ENCODE results near the gene ARGLU1. TPM values are rescaled to one million over a fixed set of nuclear protein-coding genes. Genes with fewer than 3 reads are reported as not detected.

ARGLU1 gene
- total RNA-seq, 1 donor: 42.0 TPM

GRCh38 chr13:106569233-106570095 lies 1.5 kb upstream of the ARGLU1 start:
- TF ChIP-seq CTCF (IDR thresholded peaks at IDR 0.05; ENCODE audit: extremely low read depth, low read depth, low read length): no peak
- no peaks in the 10 kb centered on the region for H3K36me3 ChIP-seq (ENCODE audit: insufficient read depth, low read length)
- H3K79me2 ChIP-seq (ENCODE audit: insufficient read depth, low read length): peaks cover 34% of the 10 kb centered on the region
- peak overlapping the region; percentile 69 for H3K4me2 ChIP-seq (ENCODE audit: insufficient read depth, low read length)
- H3K4me1 ChIP-seq (ENCODE audit: insufficient read depth, low read length): peaks cover 44% of the 10 kb centered on the region
- peak; percentile 34 for DNase-seq (ENCODE audit: insufficient read length, low spot score, missing footprints)
- H3K4me3 ChIP-seq (ENCODE audit: insufficient read depth, low read length): no peak overlapping the region
- H2AFZ ChIP-seq (ENCODE audit: low read length): peak overlapping the region; percentile 83
- peaks cover 27% of the 10 kb centered on the region for H4K20me1 ChIP-seq (ENCODE audit: insufficient read depth, low read length)
- H3K9me3 ChIP-seq (ENCODE audit: low read depth, low read length): no peaks in the 10 kb centered on the region
- no peak overlapping the region for H3K27ac ChIP-seq (ENCODE audit: low read depth, low read length)
- no peaks in the 10 kb centered on the region for H3K27me3 ChIP-seq (ENCODE audit: insufficient read depth, low read length)

- Histone ChIP-seq H3K4me1 (ENCODE audit: insufficient read depth, low read length) (peaks cover 35% of the 10 kb centered on the region), H3K9me3 (ENCODE audit: low read depth, low read length) (no peaks in the 10 kb centered on the region), H3K27ac (ENCODE audit: low read depth, low read length) (peak overlapping the region; percentile 95), H2AFZ (ENCODE audit: low read length) (peak overlapping the region; percentile 98), H3K36me3 (ENCODE audit: insufficient read depth, low read length) (no peaks in the 10 kb centered on the region), H4K20me1 (ENCODE audit: insufficient read depth, low read length) (peaks cover 37% of the 10 kb centered on the region), H3K27me3 (ENCODE audit: insufficient read depth, low read length) (no peaks in the 10 kb centered on the region), H3K4me3 (ENCODE audit: insufficient read depth, low read length) (peak overlapping the region; percentile 95), H3K4me2 (ENCODE audit: insufficient read depth, low read length) (peak overlapping the region; percentile 85), H3K79me2 (ENCODE audit: insufficient read depth, low read length) (peaks cover 45% of the 10 kb centered on the region)
- no peak for TF ChIP-seq CTCF (IDR thresholded peaks at IDR 0.05; ENCODE audit: extremely low read depth, low read depth, low read length)
- DNase-seq (ENCODE audit: insufficient read length, low spot score, missing footprints): no peak
Measured at GRCh38 chr13:106568299-106569003, 514 bp upstream of the ARGLU1 start.

GRCh38 chr13:106566641-106567473 lies 1.1 kb downstream of the ARGLU1 start:
- Histone ChIP-seq H3K36me3 (ENCODE audit: insufficient read depth, low read length) (no peaks in the 10 kb centered on the region), H3K4me3 (ENCODE audit: insufficient read depth, low read length) (peak overlapping the region; percentile 95), H3K27me3 (ENCODE audit: insufficient read depth, low read length) (no peaks in the 10 kb centered on the region), H2AFZ (ENCODE audit: low read length) (no peak overlapping the region), H4K20me1 (ENCODE audit: insufficient read depth, low read length) (peaks cover 50% of the 10 kb centered on the region), H3K79me2 (ENCODE audit: insufficient read depth, low read length) (peaks cover 59% of the 10 kb centered on the region), H3K4me2 (ENCODE audit: insufficient read depth, low read length) (peak overlapping the region; percentile 85), H3K9me3 (ENCODE audit: low read depth, low read length) (no peaks in the 10 kb centered on the region), H3K27ac (ENCODE audit: low read depth, low read length) (peak overlapping the region; percentile 95), H3K4me1 (ENCODE audit: insufficient read depth, low read length) (peaks cover 40% of the 10 kb centered on the region)
- DNase-seq (ENCODE audit: insufficient read length, low spot score, missing footprints): peak; percentile 79
- TF ChIP-seq CTCF (IDR thresholded peaks at IDR 0.05; ENCODE audit: extremely low read depth, low read depth, low read length): no peak
